ENCODE results near the gene ICA1L. TPM values are rescaled to one million over a fixed set of nuclear protein-coding genes. Genes with fewer than 3 reads are reported as not detected.

ICA1L gene
- total RNA-seq, 1 experiment from 2014 or later, result not detected

- Histone ChIP-seq H3K27me3 (ENCODE audit: insufficient read depth, low read depth) (no peaks in the 10 kb centered on the region), H3K9me2 (ENCODE audit: insufficient read depth) (no peaks in the 10 kb centered on the region), H3K4me3 (no peak overlapping the region), H3F3A (ENCODE audit: insufficient read depth, low read depth) (no peaks in the 10 kb centered on the region), H3K4me1 (replicated peaks; ENCODE audit: insufficient read depth) (no peaks in the 10 kb centered on the region), H3K4me2 (no peak overlapping the region), H4K20me1 (ENCODE audit: insufficient read depth) (no peaks in the 10 kb centered on the region), H3K9me3 (ENCODE audit: insufficient read depth, low read depth) (no peaks in the 10 kb centered on the region), H3K79me2 (ENCODE audit: low read depth) (no peaks in the 10 kb centered on the region), H2AFZ (no peak overlapping the region), H3K36me3 (ENCODE audit: low read depth) (no peaks in the 10 kb centered on the region), H3K27ac (no peak overlapping the region)
- BruUV-seq (replicated peaks), result no TSS peak
- ChIA-PET POLR2A (ENCODE audit: unreplicated experiment) (interaction anchor here (0.5 kb wide), 1 partner anchor 201 kb away, joined by 3 read pairs; no protein-coding TSS in a partner anchor), CTCF (no interaction called here)
- TF ChIP-seq EZH2 (IDR thresholded peaks at IDR 0.05; ENCODE audit: low read depth), result no peak
- no peak for DNase-seq
- intact Hi-C loops (cut with micrococcal nuclease; ENCODE audit: unreplicated experiment), result no loop called here
Observed at GRCh38 chr2:202764991-202765390, 106.6 kb downstream of the ICA1L start.

GRCh38 chr2:202763916-202764315, 107.7 kb downstream of the ICA1L start:
- Histone ChIP-seq H3K4me3 (no peak overlapping the region), H3K27me3 (ENCODE audit: insufficient read depth, low read depth) (no peaks in the 10 kb centered on the region), H3K36me3 (ENCODE audit: low read depth) (no peaks in the 10 kb centered on the region), H3K4me2 (no peak overlapping the region), H3K79me2 (ENCODE audit: low read depth) (no peaks in the 10 kb centered on the region), H3F3A (ENCODE audit: insufficient read depth, low read depth) (no peaks in the 10 kb centered on the region), H3K9me2 (ENCODE audit: insufficient read depth) (no peaks in the 10 kb centered on the region), H3K9me3 (ENCODE audit: insufficient read depth, low read depth) (no peaks in the 10 kb centered on the region), H3K4me1 (replicated peaks; ENCODE audit: insufficient read depth) (no peaks in the 10 kb centered on the region), H2AFZ (no peak overlapping the region), H3K27ac (no peak overlapping the region), H4K20me1 (ENCODE audit: insufficient read depth) (no peaks in the 10 kb centered on the region)
- no peak for DNase-seq
- TF ChIP-seq EZH2 (IDR thresholded peaks at IDR 0.05; ENCODE audit: low read depth), result no peak
- TF ChIP-seq, protein P1, sequence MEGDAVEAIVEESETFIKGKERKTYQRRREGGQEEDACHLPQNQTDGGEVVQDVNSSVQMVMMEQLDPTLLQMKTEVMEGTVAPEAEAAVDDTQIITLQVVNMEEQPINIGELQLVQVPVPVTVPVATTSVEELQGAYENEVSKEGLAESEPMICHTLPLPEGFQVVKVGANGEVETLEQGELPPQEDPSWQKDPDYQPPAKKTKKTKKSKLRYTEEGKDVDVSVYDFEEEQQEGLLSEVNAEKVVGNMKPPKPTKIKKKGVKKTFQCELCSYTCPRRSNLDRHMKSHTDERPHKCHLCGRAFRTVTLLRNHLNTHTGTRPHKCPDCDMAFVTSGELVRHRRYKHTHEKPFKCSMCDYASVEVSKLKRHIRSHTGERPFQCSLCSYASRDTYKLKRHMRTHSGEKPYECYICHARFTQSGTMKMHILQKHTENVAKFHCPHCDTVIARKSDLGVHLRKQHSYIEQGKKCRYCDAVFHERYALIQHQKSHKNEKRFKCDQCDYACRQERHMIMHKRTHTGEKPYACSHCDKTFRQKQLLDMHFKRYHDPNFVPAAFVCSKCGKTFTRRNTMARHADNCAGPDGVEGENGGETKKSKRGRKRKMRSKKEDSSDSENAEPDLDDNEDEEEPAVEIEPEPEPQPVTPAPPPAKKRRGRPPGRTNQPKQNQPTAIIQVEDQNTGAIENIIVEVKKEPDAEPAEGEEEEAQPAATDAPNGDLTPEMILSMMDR (conservative IDR thresholded peaks at IDR 0.05), result no peak
- POLR2A ChIA-PET (ENCODE audit: unreplicated experiment), result no interaction called here
- intact Hi-C loops (cut with micrococcal nuclease; ENCODE audit: unreplicated experiment), result no loop called here
- no TSS peak for BruUV-seq (replicated peaks)
- CTCF ChIA-PET, result no interaction called here

GRCh38 chr2:202762556-202762955, 109.0 kb downstream of the ICA1L start:
- intact Hi-C loops (cut with micrococcal nuclease; ENCODE audit: unreplicated experiment), result no loop called here
- Histone ChIP-seq H3F3A (ENCODE audit: insufficient read depth, low read depth) (no peaks in the 10 kb centered on the region), H2AFZ (no peak overlapping the region), H3K4me2 (no peak overlapping the region), H3K4me1 (replicated peaks; ENCODE audit: insufficient read depth) (no peaks in the 10 kb centered on the region), H4K20me1 (ENCODE audit: insufficient read depth) (no peaks in the 10 kb centered on the region), H3K27me3 (ENCODE audit: insufficient read depth, low read depth) (no peaks in the 10 kb centered on the region), H3K79me2 (ENCODE audit: low read depth) (no peaks in the 10 kb centered on the region), H3K27ac (no peak overlapping the region), H3K4me3 (no peak overlapping the region), H3K9me2 (ENCODE audit: insufficient read depth) (no peaks in the 10 kb centered on the region), H3K9me3 (ENCODE audit: insufficient read depth, low read depth) (no peaks in the 10 kb centered on the region), H3K36me3 (ENCODE audit: low read depth) (no peaks in the 10 kb centered on the region)
- TF ChIP-seq EZH2 (IDR thresholded peaks at IDR 0.05; ENCODE audit: low read depth), result no peak
- TF ChIP-seq, protein P1 (conservative IDR thresholded peaks at IDR 0.05), result no peak
- DNase-seq, result no peak
- POLR2A ChIA-PET (ENCODE audit: unreplicated experiment), result no interaction called here
- CTCF ChIA-PET, result no interaction called here
- no TSS peak for BruUV-seq (replicated peaks)

DNA sequence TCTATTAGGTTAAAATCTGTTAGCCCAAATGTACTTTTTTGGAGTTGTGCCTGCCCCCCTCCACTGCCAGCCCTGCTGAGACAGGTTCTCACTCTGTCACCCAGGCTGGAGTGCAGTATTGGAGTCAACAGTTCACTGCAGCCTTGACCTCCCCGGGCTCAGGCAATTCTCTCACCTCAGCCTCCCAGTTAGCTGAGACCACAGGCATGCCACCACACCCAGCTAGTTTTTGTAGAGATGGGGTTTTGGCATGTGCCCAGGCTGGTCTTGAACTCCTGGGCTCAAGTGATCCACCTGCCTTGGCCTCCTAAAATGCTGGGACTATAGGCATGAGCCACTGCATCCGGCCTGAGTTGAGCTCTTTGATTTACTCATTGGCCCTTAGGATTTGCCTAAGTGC, 110.7 kb downstream of the ICA1L start:
- ChIA-PET POLR2A (ENCODE audit: unreplicated experiment) (interaction anchor here (0.6 kb wide), 1 partner anchor 90 kb away, joined by 3 read pairs; no protein-coding TSS in a partner anchor), CTCF (no interaction called here)
- Histone ChIP-seq H2AFZ (no peak overlapping the region), H3K4me2 (no peak overlapping the region), H3K9me2 (ENCODE audit: insufficient read depth) (no peaks in the 10 kb centered on the region), H3K36me3 (ENCODE audit: low read depth) (no peaks in the 10 kb centered on the region), H3K27ac (no peak overlapping the region), H3K4me3 (no peak overlapping the region), H3K4me1 (replicated peaks; ENCODE audit: insufficient read depth) (no peaks in the 10 kb centered on the region), H3K9me3 (ENCODE audit: insufficient read depth, low read depth) (no peaks in the 10 kb centered on the region), H4K20me1 (ENCODE audit: insufficient read depth) (no peaks in the 10 kb centered on the region), H3K79me2 (ENCODE audit: low read depth) (no peaks in the 10 kb centered on the region), H3K27me3 (ENCODE audit: insufficient read depth, low read depth) (no peaks in the 10 kb centered on the region), H3F3A (ENCODE audit: insufficient read depth, low read depth) (no peaks in the 10 kb centered on the region)
- intact Hi-C loops (cut with micrococcal nuclease; ENCODE audit: unreplicated experiment), result no loop called here
- peak in 1 of 2 experiments; percentile 3 for DNase-seq
- no peak for TF ChIP-seq EZH2 (IDR thresholded peaks at IDR 0.05; ENCODE audit: low read depth)
- TF ChIP-seq, protein P1 (conservative IDR thresholded peaks at IDR 0.05), result no peak
- no TSS peak for BruUV-seq (replicated peaks)

Data from PC-9 (cell line).